CD4-positive, alpha-beta memory T cell (primary cell): ENCODE results near the gene EEF1AKMT1. TPM values are rescaled to one million over a fixed set of nuclear protein-coding genes. Genes with fewer than 3 reads are reported as not detected.

Source experiments
- polyA plus RNA-seq, 2 donors: library from polyadenylated mRNA; unstranded; fragments of 300-500 nt; fragmentation: Illumina TruSeq; gene quantifications; one replicate each; pipeline ENCODE4 v1.2.3, GENCODE V29; 2021
- total RNA-seq, 2 experiments: library from RNA; stranded (reverse); gene quantifications; one replicate each; pipeline ENCODE4 v1.2.3, GENCODE V29; 2021

Gene EEF1AKMT1
- total and polyA plus RNA-seq, 4 experiments from 2014 or later = 8.1 to 16.2 (median 10.1) TPM

Other genes with a start within 250 kb of the EEF1AKMT1 start
- gene CRYL1, start 248.1 kb downstream of the EEF1AKMT1 start, total RNA-seq = 10 to 100 TPM; 18.1 to 22.1 TPM
- gene CRYL1, start 248.1 kb downstream of the EEF1AKMT1 start, polyA plus RNA-seq = 10 to 100 TPM; 40.1 to 59.1 TPM
- gene IFT88, start 206.8 kb downstream of the EEF1AKMT1 start, total RNA-seq = 1 to 10 TPM; 8.3 to 9.8 TPM
- gene IFT88, start 206.8 kb downstream of the EEF1AKMT1 start, polyA plus RNA-seq = 1 to 10 TPM; 5.0 to 7.8 TPM
- not detected for gene IL17D, start 70.3 kb downstream of the EEF1AKMT1 start, total RNA-seq
- gene IL17D, start 70.3 kb downstream of the EEF1AKMT1 start, polyA plus RNA-seq = not detected
- 10 to 100 TPM; 25.5 to 27.4 TPM for gene XPO4, start 128.8 kb upstream of the EEF1AKMT1 start, total RNA-seq
- 1 to 10 TPM; 5.2 to 9.2 TPM for gene XPO4, start 128.8 kb upstream of the EEF1AKMT1 start, polyA plus RNA-seq